Measurements from ENCODE around the gene POM121C.
A peak's percentile ranks its signal among the peaks of the same experiment; 100 is the strongest.
"Not testable (repeated sequence)": the region's sequence is repeated elsewhere in the genome, so short reads cannot be mapped to it uniquely, and the experiment has no call there.

Gene POM121C

DNA sequence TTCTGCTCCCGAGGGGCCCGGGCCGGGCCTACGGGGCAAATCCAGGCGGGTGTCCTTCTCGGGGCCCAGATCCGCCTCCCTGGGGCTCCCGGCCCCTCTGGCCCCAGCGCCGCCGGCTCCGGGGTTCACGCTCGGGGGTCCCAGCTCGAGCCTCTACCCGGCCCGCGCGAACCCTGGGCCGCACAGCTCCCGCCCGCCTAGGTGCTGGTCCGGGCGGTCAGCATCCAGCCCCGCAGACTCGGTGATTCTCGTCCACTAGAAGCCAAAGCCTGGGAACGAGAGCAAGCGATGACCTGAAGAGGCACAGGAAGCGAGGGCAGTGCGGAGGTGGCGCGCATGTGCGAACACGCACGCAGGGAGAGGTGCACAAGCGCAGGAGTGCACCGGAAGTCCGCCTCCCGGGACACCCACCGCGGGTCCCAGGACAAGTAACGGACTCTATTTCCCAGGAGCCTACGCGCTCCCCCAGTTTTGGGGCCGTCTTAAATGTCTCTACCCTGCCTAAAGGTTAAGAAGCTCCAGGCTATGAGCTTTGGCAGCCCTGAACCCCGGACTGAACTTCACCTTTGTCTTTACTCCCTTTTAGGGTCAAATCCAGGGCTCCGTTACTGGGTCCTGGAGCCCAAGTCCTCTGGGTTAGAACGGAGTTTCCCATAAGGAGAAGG, at the start of gene POM121C:
TSS of gene POM121C (minus strand) at position 321 of the 665 bp plus-strand sequence. CDS start 44,803 bp downstream, outside the sequence.
- peak; percentile 78 to 85 for DNase-seq (ENCODE audit: low read depth in 2 of 2)

DNA sequence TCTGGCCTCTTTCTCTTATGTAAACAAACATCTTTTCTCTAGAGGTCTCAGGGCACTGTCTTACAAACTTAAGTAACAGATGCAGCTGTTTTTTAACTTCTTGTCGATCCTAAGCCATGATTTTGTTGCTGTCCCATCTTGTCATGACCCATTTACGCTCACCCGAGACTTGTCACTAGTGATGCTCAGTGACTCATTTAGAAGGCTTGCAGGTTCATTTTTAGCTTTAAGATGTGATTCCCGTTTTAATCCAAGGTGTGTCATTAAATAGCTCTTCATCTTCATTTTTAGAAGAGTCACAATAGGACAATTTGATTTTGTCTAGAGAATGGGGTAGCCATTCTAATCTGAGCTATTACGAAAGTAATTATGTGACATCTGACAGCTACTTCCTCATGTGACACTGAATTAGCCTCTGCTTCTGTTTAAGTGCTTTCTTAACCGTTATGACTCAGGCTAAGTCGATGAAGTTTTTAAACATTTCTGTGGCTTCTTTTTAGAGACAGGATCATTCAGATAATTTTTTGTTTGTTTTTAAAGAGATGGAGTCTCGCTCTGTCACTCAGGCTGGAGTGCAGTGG, 48.7 kb upstream of the POM121C start:
- no peak for DNase-seq (ENCODE audit: low read depth in 2 of 2)

DNA sequence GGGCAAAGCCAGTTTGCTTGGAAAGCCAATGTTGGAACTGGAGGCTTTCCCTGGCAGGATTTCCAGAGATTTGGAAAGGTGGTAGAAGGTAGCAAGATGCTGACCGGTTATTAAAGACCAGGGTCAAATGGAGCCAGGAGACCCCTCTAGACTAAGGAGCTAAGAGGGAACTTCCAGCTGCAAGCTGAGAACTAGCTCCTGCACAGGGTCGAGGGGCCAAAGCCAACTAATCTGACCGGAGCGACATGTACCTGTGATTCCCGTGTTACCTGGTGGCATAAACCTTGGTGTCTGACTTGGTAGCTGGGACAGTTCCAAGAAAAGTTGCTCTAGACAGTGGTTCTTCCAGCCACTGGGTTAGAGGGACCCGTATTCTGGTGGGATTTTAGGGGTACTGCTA, 47.8 kb upstream of the POM121C start:
- no peak for DNase-seq (ENCODE audit: low read depth in 2 of 2)

GRCh38 chr7:75532639-75533038, 46.5 kb upstream of the POM121C start:
- DNase-seq (ENCODE audit: low read depth in 2 of 2), result no peak

- no peak for DNase-seq (ENCODE audit: low read depth in 2 of 2)
These were observed 45.3 kb upstream of the POM121C start for GRCh38 chr7:75531359-75531821.

- peak in 1 of 2 donors; percentile 0 for DNase-seq (ENCODE audit: low read depth in 2 of 2)
These were observed 41.2 kb upstream of the POM121C start for GRCh38 chr7:75527224-75527722.

DNA sequence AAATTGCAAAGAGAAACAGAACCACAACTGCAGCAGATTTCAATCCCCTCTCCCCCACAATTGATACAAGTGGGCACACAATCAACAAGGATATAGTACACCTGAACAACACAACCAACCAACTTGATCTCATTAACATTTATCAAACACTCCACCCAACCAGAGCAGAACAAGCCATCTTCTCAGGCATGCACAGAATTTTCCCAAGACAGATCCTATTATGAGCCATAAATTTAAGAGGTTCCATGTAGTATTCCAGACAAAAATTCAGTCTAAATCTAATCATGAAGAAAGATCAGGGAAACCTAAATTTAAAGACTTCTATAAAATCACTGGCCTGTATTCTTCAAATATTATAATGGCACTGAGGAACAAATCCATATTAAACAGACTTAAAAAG, 35.6 kb upstream of the POM121C start:
- not testable (repeated sequence) for DNase-seq (ENCODE audit: low read depth in 2 of 2)

- not testable (repeated sequence) for DNase-seq (ENCODE audit: low read depth in 2 of 2)
These were observed 32.7 kb upstream of the POM121C start for GRCh38 chr7:75518842-75519241.

DNA sequence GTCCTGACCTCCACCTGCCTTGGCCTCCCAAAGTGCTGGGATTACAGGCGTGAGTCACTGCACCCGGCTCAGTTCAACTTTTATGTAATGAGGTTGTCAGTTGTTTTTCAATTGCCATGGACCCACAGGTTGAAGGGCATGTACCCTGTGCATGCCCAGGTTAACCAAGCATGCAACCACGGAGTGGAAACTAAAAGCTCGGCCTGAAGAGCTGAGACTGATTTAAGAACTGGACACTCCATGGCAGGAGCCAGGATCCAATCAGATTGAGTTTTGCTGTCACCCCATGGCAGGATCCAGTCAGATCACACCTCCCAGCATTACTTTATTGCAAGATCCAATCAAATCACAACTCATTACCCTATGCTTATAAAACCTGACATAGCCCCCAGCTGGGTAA, 22.9 kb upstream of the POM121C start:
- not testable (repeated sequence) for DNase-seq (ENCODE audit: low read depth in 2 of 2)

DNA sequence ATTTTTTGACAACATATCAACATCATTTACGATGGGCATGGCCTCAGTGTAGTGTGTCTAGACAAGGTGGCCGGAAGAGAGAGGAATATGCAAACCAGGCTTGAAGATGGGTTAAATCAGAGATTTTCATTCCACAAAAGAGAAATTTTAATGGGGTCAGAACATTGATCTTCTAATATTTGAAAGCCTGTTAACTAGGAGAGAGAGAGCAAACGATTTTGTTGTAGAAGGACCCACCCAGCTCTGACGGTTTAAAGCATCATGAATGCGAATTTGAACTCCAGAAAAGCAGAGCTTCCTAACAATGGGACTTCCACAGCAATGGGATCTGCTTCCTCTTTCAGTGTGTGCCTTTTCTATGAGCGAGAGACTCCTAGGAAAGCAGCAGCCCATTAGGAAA, 5.9 kb upstream of the POM121C start, which contains the start of gene SPDYE5:
TSS of gene SPDYE5 (plus strand) at position 301 of the 400 bp plus-strand sequence. CDS start 1,728 bp downstream, outside the sequence.
- not testable (repeated sequence) for DNase-seq (ENCODE audit: low read depth in 2 of 2)

DNA sequence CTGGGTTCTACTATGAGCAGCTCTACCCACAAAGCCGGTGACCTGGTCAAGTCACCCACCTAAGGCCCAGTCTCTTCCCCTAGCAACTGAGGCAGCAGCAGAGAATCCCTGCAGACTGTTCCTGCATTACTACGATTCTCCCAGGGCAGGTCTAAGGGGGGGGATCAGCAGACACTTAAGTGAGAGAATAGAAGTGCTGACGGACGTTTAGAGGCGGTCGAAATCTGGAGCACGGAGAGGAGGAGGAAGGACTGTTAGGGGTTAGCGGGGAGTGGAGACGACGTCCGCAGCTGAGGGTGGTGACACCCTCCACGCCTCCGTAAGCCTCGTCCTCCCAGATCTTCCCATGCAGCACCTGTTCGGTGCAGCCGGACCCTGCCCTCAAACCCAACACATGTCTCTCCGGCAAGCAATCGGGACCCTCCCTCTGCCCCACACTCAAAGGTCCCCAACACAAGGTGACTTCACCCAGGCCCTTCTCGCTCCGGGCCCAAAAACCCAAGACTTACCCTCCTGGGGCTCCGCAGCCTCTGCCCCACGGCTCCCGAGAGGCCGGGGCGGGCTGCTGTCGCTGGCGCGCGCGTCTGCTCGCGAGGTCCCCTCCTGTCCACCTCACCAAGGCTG, 632 bp downstream of the POM121C start:
- not testable (repeated sequence) for DNase-seq (ENCODE audit: low read depth in 2 of 2)

DNA sequence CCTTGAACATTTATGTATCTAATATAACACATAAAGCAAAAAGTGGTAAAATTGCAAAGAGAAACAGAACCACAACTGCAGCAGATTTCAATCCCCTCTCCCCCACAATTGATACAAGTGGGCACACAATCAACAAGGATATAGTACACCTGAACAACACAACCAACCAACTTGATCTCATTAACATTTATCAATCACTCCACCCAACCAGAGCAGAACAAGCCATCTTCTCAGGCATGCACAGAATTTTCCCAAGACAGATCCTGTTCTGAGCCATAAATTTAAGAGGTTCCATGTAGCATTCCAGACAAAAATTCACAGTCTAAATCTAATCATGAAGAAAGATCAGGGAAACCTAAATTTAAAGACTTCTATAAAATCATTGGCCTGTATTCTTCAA, 5.8 kb downstream of the POM121C start:
- DNase-seq (ENCODE audit: low read depth in 2 of 2), result not testable (repeated sequence)

- not testable (repeated sequence) for DNase-seq (ENCODE audit: low read depth in 2 of 2)
These were observed 8.6 kb downstream of the POM121C start for GRCh38 chr7:75477457-75477856.

DNA sequence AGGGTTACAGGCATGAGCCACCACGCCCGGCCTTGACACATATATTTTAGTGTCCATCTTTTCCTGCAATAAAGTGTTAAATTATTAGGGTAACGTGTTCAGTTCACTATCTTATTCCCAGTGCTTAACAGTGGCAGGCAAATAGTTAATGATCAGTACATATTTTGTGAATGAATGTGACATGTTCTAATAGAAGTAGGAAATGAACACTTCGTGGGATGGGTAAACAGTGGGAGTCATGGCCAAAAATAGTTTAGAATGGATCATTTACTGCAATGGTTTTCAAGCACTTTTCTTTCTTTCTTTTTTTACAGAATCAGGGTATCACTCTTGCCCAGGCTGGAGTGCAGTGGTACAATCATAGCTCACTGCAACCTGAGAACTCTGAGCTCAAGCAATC, 15.9 kb downstream of the POM121C start:
- DNase-seq (ENCODE audit: low read depth in 2 of 2), result not testable (repeated sequence)

DNA sequence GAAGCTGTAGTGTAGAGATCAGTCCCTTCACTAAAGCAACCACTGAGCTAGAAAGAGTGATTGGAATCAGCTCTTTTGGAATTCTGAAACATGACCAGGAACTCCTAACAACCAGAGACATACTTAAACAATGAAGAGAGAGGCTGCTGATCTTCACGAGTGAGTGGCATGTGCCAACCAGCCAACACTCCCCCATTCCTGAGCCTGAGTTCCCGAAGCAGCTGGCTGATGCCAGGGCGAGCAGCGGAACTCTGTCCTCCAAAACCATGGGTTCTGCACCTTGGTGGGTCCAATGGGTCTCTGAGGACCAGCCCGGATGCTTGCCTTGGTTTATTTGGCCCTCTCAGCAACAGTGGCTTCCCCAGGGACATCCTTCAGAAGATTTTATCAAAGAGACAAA, 25.6 kb downstream of the POM121C start:
- not testable (repeated sequence) for DNase-seq (ENCODE audit: low read depth in 2 of 2)

GRCh38 chr7:75458034-75458433, 28.1 kb downstream of the POM121C start:
- DNase-seq (ENCODE audit: low read depth in 2 of 2), result not testable (repeated sequence)

- not testable (repeated sequence) for DNase-seq (ENCODE audit: low read depth in 2 of 2)
These were observed 29.7 kb downstream of the POM121C start for GRCh38 chr7:75456403-75456802.

GRCh38 chr7:75452494-75452955, 33.6 kb downstream of the POM121C start:
- not testable (repeated sequence) for DNase-seq (ENCODE audit: low read depth in 2 of 2)

DNA sequence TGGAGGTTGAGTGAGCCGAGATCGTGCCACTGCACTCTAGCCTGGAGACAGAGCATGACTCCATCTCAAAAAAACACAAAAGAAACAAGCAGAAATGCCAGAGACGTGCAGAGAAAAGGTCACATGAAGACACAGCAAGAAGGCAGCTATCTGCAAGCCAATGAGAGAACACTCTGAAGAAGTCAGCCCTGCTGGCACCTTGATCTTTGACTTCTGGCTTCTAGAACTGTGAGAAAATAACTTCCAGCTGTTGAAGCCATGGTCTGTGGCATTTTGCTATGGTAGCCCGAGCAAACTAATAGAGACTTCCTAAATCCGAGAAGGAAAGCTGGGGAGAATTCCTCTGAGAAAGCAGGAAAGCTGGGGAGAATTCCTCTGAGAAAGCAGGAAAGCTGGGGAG, 36.2 kb downstream of the POM121C start:
- not testable (repeated sequence) for DNase-seq (ENCODE audit: low read depth in 2 of 2)

DNA sequence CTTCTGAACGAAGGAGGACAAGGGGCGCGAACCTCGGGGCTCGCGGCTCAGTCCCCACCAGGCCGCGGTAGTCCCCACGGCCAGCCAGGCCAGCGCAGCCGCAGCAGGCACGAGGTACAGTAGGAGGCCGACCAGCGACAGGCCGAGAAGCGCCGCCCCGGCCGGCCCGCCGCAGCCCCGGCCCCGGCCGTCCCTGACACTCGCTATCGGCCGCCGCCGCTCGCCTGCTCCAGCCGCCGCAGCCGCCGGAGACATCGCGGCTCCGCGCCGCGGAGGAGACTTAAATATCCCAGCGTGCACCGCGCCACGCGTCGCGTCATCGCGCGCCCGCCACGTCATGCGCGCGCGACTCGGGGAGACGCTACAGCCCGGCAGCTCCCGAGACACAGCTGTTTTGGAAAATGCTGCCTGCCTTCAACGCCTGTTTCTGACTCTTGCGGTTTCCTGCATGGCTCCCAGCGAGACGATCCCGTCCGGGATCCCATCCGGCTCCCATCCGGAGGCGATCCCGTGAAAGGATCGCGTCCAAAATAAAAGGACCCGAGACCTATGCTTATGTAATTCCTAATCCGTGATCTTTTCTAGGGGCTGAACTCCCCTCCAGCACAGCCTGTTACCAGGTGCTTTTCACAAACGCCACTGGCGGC, 43.5 kb downstream of the POM121C start:
- not testable (repeated sequence) for DNase-seq (ENCODE audit: low read depth in 2 of 2)

GRCh38 chr7:75442101-75442464, 44.0 kb downstream of the POM121C start:
- DNase-seq (ENCODE audit: low read depth in 2 of 2), result not testable (repeated sequence)

GRCh38 chr7:75439000-75439399, 47.1 kb downstream of the POM121C start:
- DNase-seq (ENCODE audit: low read depth in 2 of 2), result not testable (repeated sequence)

All from stimulated activated CD8-positive, alpha-beta memory T cell treated with anti-CD3 and anti-CD28 coated beads, Interleukin-7, amount 100 ng/mL, for 4 hours (primary cell).